GM18520 (cell line): ENCODE measurements around the gene GPR152.
A peak's percentile ranks its signal among the peaks of the same experiment; 100 is the strongest.
"Not testable (repeated sequence)": the region's sequence is repeated elsewhere in the genome, so short reads cannot be mapped to it uniquely, and the experiment has no call there.

Source experiments
- ATAC-seq: cut with Tn5 transposase; IDR thresholded peaks from one replicate; pipeline ENCODE4 v1.9.1; 2021; ENCODE audit not compliant: unreplicated experiment

The GPR152 gene

DNA sequence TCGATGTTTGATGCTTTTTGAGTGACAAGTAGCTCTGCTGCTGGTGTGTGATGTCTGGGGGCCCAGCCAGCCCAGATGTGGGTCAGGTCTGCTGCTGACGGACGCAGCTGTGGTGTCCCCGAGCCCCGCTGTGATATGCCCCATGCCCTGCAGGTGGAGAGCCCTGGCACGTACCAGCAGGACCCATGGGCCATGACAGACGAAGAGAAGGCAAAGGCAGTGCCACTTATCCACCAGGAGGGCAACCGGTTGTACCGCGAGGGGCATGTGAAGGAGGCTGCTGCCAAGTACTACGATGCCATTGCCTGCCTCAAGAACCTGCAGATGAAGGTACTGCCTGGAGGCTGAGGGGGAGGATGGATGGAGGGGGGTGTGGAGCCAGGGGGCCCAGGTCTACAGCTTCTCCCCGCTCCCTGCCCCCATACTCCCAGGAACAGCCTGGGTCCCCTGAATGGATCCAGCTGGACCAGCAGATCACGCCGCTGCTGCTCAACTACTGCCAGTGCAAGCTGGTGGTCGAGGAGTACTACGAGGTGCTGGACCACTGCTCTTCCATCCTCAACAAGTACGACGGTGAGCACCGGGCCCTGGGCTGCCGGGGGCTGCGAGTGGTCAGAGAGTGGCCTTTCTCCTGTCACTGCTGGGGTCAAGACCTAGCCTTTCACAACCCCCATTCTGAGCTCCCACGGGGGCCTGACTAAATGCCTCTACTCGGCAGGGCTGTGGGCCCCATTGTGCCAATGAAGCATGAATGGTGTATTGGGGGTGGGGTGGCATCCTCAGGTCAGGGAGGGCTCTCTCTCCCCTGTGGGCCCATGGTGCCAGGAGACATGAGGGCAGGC is 37.6 kb upstream of the GPR152 start:
- no peak for ATAC-seq

DNA sequence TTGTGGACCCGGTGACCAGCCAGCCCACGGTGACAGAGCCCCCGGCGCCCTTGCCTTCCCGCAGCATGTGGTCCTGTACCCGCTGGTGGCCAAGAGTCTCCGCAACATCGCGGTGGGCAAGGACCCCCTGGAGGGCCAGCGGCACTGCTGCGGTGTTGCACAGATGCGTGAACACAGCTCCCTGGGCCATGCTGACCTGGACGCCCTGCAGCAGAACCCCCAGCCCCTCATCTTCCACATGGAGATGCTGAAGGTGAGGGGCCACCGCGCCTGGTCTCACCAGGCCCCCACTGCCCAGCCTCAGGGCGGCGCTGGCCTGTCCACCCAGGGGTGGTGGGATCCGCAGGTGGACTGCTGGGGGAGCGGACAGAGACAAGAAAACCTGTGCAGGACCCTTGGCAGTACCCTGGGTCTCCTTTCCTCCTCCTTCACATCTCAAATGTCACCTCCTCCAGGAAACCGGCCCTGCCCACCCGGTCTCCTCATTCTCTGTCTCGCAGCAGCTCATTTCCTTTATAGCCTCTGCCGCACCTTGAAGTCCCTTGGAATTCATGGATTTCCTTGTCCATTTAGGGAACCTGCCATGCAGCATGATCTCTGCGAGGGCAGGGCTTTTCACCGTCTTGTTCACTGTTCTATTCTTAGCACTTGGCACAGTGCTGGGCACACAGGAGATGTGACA is 36.8 kb upstream of the GPR152 start:
- no peak for ATAC-seq

DNA sequence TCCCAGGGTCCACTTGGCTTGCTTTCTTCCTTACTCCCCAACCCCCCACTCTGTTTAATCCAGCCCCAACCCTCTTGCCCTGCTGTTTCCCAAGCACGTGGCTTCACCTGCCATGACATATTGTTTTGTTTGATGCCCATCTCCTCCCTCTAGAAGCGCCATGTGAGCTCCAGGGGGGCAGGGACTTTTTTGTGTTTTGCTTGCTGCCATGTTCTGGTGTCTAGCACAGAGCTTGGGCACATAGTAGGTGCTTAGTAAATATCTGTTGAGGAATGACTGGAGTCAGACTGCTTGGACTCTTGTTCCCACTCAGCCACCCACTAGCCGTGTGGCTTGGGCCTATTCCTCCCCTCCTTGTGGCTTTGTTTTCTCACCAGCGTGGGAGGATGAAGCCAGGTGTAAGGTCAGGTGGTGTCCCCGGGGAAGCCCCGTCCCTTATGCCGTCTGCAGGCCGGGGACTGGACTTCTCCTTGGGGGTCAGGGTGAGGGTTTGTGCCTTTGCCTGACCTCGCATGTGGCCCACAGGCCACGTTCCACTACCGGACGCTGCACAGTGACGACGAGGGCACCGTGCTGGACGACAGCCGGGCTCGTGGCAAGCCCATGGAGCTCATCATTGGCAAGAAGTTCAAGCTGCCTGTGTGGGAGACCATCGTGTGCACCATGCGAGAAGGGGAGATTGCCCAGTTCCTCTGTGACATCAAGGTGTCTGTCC is 34.1 kb upstream of the GPR152 start:
- ATAC-seq, result peak; percentile 24

DNA sequence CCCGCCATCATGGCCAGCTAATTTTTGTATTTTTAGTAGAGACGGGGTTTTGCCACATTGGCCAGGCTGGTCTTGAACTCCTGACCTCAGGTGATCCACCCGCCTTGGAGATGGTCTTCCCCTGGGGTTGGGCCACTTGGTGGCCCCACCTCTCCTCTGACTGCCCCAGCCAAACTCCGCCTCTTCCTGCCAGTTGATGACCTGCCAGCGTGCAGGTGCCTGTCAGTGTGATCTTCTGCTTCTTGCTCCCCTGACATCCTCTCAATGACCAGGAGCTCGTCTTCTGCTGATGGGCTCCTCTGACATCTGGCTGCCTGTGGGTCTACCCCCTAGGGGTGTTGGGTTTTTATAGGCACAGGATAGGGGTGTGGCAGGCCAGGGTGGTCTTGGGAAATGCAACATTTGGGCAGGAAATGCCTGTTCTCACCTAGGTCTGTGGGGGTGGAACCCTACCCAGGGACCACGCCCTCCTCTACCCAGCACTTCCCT is 33.4 kb upstream of the GPR152 start:
- peak; percentile 22 for ATAC-seq

DNA sequence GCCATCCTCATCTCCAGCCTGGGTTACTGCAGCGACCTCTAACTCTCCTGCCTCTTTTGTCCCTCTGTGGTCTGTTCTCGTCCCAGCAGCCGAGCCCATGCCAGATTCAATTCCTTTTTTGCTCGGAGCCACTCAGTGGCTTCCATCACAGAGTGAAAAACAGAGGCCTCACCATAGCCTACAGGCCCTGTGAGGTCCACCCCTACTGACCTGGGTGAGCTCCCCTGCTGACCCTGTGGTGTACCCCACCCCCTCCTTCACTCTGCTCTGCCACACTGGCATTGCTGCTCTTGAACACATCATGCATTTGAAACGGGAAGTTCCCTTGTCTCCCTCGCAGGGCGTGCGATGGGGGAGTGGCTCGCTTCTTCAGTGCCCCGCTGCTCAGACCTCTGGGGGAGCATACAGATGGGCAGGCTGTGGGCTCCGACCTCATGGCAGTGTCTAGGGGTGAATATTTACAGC is 32.4 kb upstream of the GPR152 start:
- ATAC-seq, result no peak

DNA sequence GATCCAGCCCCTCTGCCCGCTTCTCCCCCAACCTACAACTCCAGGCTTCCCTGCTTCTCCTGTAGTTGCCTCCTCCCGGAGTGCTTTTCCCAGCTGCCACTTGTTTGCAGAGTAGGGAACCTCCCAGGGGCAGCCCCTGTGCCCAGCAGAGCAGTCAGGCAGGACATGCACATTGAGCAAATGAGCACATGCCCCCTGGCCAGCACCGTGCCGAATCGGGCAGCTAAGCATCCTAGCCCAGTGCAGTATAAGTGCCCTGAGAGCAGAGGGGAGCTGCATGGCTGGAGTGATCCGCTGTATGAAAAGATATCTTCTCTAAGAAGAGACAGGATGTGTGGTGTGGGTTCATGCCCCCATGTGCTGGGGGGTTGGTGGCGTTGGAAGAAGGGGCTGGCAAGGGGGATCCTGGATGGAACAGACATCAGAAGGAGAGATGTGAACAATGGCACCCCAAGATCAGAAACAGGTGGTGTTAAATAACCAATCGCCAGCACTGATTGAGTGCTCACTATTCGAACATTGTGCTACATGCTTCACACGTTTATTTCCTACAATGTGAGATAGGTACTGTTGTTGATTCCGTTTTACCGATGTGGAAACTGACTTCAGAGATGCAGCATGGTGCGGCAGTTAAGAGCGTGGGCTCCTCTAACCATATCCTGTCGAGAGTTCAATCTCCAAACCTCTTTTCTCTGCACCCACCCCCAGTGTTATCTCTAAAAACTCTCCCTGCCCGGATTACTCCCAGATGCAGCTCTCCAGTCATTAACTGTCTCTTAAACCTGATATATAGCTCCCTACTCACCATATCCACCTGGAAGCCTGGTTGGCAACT is 31.5 kb upstream of the GPR152 start:
- no peak for ATAC-seq

DNA sequence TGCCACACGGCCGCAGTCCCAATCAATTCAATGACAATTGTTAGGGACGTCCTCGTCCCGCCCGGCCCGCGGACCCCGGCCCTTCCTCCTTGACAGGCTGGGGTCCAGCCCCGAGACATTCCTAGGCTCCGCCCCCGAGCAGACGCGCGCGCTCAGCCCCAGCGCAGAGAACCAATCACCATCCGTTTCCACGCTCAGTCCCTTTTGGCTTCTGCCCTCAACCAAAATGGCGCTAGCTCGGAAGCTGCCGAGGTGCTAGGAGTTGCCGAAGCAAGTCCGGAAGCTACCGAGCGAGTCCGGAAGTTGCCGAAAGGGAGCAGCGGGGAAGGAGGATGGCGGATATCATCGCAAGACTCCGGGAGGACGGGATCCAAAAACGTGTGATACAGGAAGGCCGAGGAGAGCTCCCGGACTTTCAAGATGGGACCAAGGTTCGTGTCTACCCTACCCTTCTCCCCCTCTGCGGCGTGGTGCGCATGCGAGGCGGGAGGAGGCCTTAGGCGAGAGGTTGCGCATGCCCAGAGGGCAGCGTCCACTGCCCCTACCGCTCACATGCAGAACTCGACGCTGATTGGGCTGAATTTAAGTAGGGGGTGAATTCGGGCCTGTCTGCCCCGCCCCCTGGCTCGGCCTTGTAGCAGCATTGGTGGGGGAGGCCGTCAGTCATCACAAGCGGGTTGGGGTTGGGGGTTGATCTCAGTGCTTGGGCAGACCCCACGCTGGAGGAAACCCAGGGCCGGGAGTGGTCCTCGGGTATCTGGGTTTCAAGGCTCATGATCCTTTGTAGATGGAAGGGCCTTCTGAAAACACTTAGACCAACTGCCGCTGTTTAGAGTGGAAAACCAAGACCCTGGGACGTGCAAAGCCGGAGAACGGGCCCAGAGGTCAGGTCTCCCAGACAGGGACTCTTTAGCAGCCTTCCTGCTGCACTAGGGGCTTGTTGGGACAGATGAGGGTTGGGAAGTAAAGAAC is 30.6 kb upstream of the GPR152 start, which contains the start of gene AIP:
AIP (plus strand) TSS at position 200 of the 972 bp plus-strand sequence; CDS start at position 333, 133 bp downstream.
- ATAC-seq, result peak; percentile 45

DNA sequence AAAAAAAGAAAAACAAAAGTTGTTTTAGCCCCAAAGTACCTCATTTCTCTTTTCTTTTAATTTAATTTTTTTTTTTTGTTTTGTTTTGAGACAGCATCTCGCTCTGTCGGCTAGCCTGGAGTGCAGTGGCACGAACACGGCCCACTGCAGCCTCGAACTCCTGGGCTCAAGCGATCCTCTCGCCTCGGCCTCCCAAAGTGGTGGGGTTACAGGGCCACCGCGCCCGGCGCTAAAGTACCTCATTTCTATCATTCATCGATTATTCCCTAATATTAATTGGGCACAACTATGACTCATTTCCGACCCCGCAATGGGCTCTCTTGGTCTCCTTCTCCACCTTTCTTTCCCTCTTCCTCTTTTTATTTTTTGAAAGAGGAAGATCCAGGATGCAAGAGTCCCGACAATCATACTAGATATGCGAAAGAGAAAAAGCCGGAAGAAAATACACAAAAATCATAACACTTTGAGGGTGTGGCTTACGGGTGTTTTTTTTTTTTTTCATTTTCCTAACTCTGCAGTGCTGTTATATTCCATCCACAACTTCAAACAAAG is 29.8 kb upstream of the GPR152 start:
- ATAC-seq, result no peak

DNA sequence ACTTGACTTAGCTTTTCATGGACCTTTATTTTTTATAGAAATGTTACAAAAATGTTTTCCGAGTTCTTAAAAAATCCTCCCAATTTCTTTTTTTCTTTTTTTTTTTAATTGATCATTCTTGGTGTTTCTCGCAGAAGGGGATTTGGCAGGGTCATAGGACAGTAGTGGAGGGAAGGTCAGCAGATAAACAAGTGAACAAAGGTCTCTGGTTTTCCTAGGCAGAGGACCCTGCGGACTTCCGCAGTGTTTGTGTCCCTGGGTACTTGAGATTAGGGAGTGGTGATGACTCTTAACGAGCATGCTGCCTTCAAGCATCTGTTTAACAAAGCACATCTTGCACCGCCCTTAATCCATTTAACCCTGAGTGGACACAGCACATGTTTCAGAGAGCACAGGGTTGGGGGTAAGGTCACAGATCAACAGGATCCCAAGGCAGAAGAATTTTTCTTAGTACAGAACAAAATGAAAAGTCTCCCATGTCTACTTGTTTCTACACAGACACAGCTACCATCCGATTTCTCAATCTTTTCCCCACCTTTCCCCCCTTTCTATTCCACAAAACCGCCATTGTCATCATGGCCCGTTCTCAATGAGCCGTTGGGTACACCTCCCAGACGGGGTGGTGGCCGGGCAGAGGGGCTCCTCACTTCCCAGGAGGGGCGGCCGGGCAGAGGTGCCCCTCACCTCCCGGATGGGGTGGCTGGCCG is 25.0 kb upstream of the GPR152 start:
- ATAC-seq, result not testable (repeated sequence)

DNA sequence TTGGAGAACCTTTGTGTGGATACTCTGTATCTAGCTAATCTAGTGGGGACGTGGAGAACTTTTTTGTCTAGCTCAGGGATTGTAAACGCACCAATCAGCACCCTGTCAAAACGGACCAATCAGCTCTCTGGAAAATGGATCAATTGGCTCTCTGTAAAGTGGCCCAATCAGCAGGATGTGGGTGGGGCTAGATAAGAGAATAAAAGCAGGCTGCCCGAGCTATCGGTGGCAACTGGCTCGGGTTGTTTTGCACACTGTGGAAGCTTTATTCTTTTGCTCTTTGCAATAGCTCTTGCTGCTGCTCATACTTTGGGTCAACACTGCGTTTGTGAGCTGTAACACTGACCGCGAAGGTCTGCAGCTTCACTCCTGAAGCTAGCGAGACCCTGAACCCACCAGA is 24.2 kb upstream of the GPR152 start:
- not testable (repeated sequence) for ATAC-seq

DNA sequence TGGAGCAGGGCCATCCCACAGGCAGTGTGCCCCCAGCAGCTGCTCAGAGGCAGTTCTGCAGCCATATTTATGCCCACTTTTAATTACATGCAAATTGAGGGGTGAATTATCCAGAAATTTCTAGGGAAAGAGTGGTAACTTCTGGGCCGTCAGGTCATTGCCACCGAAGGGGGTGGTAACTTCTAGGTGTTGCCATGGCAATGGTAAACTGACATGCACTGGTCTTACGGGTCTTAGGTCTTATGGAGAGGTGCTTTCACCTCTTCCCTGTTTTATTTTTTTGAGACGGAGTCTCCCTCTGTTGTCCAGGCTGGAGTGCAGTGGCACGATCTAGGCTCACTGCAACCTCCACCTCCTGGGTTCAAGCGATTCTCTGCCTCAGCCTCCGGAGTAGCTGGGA is 20.4 kb upstream of the GPR152 start:
- no peak for ATAC-seq

DNA sequence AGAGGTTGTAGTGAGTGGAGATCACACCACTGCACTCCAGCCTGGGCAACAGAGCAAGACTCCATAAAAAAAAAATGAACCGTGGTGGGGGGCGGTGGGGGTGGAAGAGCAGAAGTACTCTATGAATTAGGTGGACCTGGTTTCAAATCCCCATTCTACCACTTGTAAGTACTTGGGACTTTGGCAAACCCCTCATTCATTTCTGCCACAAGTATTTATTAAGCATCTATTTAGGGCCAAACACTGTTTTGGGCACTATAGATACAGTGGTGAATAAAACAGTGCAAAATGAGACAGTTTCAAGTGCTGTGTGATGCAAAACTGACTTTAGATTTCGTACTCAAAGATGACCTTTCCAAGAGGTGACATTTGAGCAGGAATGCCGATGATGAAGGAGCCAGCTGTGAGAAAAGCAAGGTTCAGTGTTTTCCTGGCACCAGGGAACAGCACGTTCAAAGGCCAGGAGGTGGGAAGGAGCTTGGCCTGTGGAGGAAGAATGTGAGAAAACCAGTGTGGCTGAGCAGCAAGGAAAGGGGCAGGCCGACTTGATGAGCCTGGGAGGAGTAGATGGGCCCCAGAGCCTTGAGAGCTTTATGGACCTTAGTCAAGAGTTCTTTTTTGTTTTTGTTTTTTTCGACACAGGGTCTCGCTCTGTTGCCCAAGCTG is 17.9 kb upstream of the GPR152 start:
- no peak for ATAC-seq

DNA sequence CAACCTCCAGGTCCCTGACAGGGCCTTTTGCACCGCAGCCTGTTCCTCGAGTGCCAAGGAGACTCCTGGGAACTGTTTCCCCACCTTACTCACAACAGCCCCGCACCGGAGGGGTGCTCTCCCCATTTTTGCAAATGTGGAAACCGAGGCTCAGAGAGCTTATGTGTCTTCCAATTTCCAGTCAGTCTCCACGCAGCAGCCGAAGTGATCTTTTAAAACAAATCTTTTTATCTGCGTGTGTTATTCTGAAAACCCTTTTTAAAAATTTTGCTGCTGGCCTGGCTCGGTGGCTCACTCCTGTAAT is 16.9 kb upstream of the GPR152 start:
- ATAC-seq, result no peak

DNA sequence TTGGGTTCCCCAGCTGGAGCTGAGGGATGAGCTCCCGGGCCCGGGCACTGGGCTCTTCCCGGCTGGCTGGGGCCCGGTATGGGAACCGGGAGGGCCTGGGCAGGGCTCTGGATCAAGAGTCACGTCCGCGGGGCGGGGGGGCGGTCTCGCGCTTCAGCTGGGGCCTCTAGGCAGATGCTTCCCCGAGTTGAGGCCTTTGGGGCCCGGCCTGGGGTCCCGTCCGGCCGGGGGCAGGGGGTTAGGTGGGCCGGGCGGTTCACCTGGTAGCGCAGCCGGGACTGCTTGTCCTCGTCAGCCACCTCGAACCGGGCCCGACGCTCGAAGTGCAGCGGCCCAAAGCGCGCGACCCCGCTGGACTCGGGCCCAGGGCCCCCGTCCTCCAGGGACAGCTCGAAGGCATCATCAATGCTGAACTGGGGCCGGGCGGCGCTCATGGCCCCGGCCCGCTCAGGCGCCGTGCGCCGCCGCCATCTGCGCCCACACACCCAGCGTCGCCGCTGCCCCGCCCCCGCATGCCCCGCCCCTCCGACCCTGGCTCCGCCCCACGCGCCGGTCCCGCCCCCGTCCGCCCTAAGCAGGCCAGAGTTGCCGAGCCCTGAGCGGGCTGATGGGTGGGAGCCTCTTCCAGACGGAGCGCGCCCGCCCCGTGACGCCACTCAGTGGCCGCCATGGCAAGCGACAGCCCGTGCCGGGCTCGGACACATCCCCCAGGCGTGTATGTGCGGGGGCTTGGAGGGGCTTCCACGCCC is 16.4 kb upstream of the GPR152 start, which contains the start of gene TMEM134:
TMEM134 (minus strand) TSS at position 493 of the 749 bp plus-strand sequence; CDS start at position 434, 59 bp downstream.
- ATAC-seq, result peak; percentile 68

DNA sequence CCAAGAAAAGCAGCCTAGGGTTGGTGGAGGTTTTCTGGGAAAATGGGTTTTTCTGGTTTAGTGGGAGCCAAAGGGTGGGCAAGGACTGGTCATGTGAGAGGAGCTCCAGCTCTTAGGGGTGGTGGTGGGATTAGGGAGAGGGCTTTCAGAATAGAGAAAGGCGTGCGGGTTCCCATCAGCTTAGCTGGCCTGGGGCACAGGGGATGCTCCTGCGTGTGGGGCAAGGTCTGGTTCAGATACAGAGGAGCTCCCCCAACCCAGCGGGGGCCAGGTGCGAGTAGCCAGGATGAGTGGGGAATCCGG is 15.9 kb upstream of the GPR152 start:
- ATAC-seq, result no peak

DNA sequence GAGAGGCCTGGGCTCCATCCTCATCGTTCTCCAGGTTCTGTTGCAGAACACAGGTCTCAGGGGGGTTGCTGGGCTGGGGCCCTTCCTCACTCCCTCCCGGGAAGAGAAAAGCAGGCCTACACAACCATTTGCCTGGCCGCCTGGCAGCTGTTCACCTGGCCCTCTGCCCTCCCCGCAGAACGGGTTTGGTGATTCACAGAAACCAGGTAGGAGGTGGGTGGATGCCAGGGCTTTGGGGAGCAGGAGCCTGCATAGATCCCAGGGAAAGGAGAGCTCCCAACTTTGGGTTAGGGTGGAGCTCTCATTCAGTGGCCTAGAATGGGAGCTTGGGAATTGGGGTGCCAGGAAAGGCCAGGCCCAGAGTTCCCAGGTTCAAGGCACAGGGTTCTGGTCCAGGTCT is 15.5 kb upstream of the GPR152 start:
- ATAC-seq, result no peak

DNA sequence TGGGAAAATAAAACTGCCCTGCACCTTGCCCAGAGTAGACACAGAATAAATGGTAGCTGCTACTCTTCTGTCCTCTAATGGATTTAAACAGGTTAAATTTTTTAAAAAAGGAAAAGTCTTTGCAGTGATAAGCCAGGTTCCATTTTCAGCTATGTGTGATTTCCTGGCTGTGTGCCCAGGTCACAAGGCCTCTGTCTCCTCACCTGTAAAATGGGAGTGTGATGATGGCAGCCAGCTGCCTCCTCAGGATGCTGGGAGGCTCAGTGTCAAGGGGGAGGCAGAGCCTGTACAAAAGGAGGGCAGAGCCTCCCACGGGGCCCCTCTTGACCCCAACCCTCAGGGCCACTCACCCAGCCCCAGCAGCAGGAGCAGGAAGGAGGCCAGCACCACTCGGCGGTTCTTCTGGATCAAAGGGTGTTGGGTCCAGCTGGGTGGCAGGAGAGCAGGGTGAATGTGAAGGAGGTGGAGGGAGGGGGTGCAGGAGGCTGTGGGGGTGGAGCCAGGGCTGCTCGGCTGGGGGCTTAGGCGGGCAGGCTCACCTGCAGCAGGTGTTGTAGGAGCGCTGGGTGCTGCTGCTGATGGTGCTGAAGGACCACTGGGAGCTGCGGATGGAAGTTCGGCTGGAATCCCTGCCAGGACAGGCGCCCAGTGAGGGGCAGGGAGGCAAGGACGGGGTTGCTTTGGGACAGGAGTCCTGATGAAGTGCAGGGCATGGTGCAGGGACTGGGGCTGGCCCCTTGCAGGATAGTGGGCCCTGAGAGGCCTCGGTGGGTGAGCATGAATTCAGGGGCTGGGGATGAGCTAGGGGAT is 14.6 kb upstream of the GPR152 start:
- ATAC-seq, result no peak
